Ishikawa (cell line): ENCODE data around the gene AAR2.

ENCODE experiments used
- CEBPB ChIP-seq: IDR thresholded peaks from 2 replicates; pipeline ENCODE4 v1.6.1; 2012
- CREB1 ChIP-seq: IDR thresholded peaks from 2 replicates; pipeline ENCODE4 v1.6.1; 2012; ENCODE audit warnings: low read depth
- EGR1 ChIP-seq: IDR thresholded peaks from 2 replicates; pipeline ENCODE4 v1.6.1; 2012
- EP300 ChIP-seq: IDR thresholded peaks from 2 replicates; pipeline ENCODE4 v1.6.1; 2012; ENCODE audit warnings: borderline replicate concordance
- FOXM1 ChIP-seq: IDR thresholded peaks from 2 replicates; pipeline ENCODE4 v1.6.1; 2012; ENCODE audit warnings: low read depth, borderline replicate concordance
- NFIC ChIP-seq: IDR thresholded peaks from 2 replicates; pipeline ENCODE4 v1.6.1; 2012
- TCF12 ChIP-seq: IDR thresholded peaks from 2 replicates; pipeline ENCODE4 v1.6.1; 2012; ENCODE audit warnings: low read depth
- YY1 ChIP-seq: IDR thresholded peaks from 2 replicates; pipeline ENCODE4 v1.6.1; 2012; ENCODE audit warnings: low read depth
- TF ChIP-seq, protein P1 (sequence below): IDR thresholded peaks from 2 replicates; pipeline ENCODE4 v1.6.1; 2012
- TF ChIP-seq, protein P2 (sequence below): IDR thresholded peaks from 2 replicates; pipeline ENCODE4 v1.6.1; 2012
- TF ChIP-seq, protein P3 (sequence below): IDR thresholded peaks from 2 replicates; pipeline ENCODE4 v1.6.1; 2012; ENCODE audit warnings: low read depth, mild to moderate bottlenecking

DNA sequence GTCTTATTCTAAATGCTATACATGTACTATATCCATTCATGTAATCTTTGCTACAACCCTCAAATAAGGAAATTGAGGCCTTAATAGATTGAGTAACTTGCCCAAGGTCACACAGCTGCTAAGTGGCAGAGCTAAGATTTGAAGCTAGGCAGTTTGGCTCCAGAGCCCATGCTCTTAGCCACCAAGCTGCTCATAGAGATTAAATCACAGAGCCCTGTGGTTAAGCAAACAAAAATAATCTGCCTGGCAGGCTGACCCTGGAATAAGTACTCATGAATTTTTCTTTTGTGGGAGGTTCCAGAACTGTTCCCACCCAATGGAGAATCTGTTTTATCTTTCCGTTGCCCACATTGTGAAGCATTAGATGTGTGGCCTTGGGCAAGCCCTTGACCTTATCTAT, 7.4 kb downstream of the AAR2 start:
- TF ChIP-seq, protein P1, sequence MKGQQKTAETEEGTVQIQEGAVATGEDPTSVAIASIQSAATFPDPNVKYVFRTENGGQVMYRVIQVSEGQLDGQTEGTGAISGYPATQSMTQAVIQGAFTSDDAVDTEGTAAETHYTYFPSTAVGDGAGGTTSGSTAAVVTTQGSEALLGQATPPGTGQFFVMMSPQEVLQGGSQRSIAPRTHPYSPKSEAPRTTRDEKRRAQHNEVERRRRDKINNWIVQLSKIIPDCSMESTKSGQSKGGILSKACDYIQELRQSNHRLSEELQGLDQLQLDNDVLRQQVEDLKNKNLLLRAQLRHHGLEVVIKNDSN, result no peak
- TF ChIP-seq CREB1 (no peak), NFIC (no peak), CEBPB (no peak), FOXM1 (no peak), EGR1 (no peak), EP300 (no peak), YY1 (no peak), TCF12 (no peak)
- TF ChIP-seq, protein P2, sequence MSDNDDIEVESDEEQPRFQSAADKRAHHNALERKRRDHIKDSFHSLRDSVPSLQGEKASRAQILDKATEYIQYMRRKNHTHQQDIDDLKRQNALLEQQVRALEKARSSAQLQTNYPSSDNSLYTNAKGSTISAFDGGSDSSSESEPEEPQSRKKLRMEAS, result no peak
- TF ChIP-seq, protein P3, sequence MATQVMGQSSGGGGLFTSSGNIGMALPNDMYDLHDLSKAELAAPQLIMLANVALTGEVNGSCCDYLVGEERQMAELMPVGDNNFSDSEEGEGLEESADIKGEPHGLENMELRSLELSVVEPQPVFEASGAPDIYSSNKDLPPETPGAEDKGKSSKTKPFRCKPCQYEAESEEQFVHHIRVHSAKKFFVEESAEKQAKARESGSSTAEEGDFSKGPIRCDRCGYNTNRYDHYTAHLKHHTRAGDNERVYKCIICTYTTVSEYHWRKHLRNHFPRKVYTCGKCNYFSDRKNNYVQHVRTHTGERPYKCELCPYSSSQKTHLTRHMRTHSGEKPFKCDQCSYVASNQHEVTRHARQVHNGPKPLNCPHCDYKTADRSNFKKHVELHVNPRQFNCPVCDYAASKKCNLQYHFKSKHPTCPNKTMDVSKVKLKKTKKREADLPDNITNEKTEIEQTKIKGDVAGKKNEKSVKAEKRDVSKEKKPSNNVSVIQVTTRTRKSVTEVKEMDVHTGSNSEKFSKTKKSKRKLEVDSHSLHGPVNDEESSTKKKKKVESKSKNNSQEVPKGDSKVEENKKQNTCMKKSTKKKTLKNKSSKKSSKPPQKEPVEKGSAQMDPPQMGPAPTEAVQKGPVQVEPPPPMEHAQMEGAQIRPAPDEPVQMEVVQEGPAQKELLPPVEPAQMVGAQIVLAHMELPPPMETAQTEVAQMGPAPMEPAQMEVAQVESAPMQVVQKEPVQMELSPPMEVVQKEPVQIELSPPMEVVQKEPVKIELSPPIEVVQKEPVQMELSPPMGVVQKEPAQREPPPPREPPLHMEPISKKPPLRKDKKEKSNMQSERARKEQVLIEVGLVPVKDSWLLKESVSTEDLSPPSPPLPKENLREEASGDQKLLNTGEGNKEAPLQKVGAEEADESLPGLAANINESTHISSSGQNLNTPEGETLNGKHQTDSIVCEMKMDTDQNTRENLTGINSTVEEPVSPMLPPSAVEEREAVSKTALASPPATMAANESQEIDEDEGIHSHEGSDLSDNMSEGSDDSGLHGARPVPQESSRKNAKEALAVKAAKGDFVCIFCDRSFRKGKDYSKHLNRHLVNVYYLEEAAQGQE, result no peak
